GM20000 (cell line): ENCODE results near the gene CDHR3.
"Not testable (repeated sequence)": the region's sequence is repeated elsewhere in the genome, so short reads cannot be mapped to it uniquely, and the experiment has no call there.

ENCODE experiments used
- DNase-seq: peaks from one replicate; pipeline ENCODE4 v3.0.0; 2012; ENCODE audit warnings: low spot score
- TF ChIP-seq, protein P1 (sequence below): IDR thresholded peaks from 2 replicates; pipeline ENCODE4 v1.5.1; 2012; ENCODE audit warnings: mild to moderate bottlenecking, control low read depth; ENCODE audit errors: extremely low read depth, missing control alignments

The CDHR3 gene

DNA sequence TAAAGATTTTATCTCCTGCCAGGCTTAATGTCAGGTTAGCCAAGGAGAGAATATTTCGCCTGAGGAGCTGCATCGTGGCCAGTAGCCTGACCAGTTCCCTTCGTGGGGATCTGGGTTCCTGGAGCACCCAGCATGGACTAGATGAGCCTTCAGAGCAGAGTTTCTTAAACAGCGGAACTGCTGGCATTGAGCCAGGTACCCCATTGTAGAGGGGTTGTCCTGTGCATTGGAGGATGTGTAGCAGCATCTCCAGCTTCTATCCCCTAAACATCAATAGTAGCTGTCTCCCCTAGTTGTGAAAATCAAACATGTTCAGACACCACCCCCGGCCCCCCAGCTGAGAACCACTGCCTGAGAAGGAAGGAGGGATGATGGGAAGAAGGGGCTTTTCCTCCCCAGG lies 36.2 kb downstream of the CDHR3 start:
- DNase-seq: no peak
- TF ChIP-seq, protein P1, sequence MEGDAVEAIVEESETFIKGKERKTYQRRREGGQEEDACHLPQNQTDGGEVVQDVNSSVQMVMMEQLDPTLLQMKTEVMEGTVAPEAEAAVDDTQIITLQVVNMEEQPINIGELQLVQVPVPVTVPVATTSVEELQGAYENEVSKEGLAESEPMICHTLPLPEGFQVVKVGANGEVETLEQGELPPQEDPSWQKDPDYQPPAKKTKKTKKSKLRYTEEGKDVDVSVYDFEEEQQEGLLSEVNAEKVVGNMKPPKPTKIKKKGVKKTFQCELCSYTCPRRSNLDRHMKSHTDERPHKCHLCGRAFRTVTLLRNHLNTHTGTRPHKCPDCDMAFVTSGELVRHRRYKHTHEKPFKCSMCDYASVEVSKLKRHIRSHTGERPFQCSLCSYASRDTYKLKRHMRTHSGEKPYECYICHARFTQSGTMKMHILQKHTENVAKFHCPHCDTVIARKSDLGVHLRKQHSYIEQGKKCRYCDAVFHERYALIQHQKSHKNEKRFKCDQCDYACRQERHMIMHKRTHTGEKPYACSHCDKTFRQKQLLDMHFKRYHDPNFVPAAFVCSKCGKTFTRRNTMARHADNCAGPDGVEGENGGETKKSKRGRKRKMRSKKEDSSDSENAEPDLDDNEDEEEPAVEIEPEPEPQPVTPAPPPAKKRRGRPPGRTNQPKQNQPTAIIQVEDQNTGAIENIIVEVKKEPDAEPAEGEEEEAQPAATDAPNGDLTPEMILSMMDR: no peak

DNA sequence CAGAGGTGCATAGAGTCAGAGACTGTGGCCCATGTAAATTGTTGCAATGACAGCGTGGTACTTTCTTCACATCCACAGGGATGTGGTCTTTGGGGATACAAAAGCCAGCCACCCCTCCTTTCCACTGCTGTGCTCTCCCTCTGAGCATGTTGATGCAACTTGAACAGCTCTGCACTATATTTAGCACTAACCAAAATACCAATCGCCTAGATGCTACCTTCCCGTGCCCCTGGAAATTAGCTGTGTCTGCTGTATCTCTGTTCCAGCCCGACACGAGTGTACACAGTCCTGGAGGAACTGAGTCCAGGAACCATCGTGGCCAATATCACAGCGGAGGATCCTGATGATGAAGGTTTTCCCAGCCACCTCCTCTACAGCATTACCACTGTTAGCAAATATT lies 38.1 kb downstream of the CDHR3 start:
- no peak for DNase-seq
- TF ChIP-seq, protein P1: no peak

DNA sequence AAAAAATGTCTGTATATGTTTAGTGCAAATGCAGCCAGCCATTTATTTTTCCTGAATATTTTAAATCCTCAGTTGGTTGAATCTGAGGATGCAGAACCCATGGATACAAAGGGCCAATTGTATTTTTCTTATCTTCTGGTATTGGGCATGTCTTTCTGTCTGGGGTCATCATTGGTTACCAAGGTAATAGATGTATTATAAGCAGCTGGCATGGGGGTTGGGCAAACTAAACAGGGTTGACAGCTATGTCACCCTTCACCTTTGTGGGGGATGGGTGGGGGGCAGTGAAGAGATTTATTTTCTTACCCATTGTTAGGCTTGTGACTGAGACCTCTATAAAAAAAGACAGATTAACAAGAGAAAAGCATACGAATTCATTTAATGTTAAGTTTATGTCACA lies 38.8 kb downstream of the CDHR3 start:
- no peak for DNase-seq
- TF ChIP-seq, protein P1: no peak

DNA sequence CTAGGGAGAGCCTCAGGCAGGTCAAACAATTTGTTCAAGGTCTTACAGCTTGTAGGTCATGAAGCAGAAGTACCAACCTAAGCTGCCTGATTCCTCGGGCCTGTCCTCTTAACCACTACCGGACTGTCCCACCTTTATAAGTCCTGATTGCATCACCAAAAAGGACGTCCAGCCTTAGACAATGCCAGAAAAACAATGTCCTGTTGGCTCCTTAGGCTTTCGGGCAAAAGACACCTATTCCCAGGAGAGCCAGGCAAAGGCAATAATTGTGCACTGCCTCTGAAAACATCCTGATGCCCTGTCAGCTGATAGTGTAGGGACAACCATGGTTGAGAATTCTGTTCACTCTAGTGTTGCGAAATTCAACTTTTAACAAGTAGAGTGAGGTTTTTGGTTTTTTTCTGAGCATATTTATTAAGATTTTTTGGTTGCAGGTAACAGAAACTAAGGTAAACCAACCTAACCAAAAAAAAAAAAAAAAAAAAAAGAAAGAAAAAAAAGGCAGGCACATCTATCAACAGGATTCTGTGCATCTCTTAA lies 40.5 kb downstream of the CDHR3 start:
- TF ChIP-seq, protein P1: no peak
- no peak for DNase-seq

DNA sequence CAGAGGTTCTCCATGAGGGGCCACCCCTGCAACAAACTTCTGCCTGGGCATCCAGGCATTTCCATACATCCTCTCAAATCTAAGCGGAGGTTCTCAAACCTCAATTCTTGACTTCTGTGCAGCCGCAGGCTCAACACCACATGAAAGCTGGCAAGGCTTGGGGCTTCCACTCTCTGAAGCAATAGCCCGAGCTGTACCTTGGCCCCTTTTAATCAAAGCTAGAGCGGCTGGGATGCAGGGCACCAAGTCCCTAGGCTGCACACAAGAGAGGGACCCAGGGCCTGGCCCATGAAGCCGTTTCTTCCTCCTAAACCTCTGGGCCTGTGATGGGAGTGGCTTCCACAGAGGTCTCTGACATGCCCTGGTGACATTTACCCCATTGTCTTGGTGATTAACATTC lies 43.8 kb downstream of the CDHR3 start:
- no peak for DNase-seq
- TF ChIP-seq, protein P1: no peak

DNA sequence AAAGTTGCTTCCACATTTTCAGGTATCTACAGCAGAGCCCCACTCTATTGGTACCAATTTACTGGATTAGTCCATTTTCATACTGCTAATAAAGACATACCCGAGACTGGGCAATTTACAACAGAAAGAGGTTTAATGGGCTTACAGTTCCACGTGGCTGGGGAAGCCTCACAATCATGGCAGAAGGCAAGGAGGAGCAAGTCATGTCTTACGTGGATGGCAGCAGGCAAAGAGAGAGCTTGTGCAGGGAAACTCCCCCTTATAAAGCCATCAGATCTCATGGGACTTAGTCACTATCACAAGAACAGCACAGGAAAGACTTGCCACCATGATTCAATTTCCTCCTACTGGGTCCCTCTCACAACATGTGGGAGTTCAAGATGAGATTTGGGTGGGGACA lies 44.7 kb downstream of the CDHR3 start:
- not testable (repeated sequence) for DNase-seq

DNA sequence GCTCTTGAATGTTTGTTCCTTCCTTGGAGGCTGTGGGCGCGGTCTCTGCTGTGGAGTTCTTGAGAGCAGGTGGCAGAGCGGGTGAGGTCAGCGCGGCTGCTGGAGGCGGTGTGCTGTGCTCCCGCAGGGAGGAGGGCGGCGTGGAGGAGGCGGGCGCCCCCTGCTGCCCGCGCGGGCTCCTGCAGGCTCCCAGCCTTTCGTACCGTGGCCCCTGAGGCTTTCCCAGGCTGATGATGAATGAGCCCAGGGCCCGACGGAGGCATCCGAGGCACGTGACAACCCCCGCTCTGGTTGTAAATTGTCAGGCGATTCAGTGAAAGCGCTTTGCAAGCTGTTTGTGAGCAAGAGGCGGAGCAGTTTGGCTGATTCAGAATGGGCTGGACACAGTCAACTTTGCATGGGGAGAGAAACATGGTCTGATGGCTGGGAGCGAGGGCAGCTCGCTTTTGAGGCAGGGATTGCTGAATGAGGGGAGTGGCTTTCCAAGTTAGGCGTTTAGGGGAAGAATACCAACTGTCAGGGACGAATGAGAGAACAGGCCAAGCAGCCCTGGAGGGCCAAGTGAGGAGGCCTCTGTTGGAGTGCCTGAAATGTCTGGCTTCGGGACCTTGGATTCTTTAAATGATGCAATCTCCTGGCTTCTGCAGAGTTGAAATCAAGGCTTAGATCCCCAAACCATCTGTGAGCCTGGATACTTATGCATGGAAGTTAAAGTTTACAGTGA lies 46.6 kb downstream of the CDHR3 start:
- DNase-seq: peak; percentile 82
- TF ChIP-seq, protein P1: peak; percentile 85

DNA sequence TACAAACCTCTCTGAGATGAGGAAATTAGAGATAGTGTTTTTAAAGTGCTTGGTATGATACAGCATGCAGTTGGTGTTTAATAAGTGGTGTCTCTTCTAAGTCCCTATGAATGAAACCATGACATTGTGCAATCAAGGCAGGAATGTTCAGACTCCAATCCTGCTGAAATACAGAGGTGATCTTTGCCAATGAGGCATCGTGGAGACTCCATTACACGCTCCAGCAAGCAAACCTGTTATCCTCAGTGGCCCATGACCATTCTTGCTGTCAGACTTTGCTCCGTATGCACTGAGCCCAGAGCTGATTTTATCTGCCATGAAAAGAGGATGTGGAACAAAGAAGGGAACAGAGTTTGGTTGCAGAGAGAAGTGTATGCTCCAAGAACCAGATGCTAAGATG lies 47.3 kb downstream of the CDHR3 start:
- peak; percentile 18 for DNase-seq
- TF ChIP-seq, protein P1: no peak
